Measurements from ENCODE around the gene KIF6.
"Not testable (repeated sequence)": the region's sequence is repeated elsewhere in the genome, so short reads cannot be mapped to it uniquely, and the experiment has no call there.

The KIF6 gene

GRCh38 chr6:39508515-39508914, 216.7 kb downstream of the KIF6 start:
- no peak for DNase-seq

DNA sequence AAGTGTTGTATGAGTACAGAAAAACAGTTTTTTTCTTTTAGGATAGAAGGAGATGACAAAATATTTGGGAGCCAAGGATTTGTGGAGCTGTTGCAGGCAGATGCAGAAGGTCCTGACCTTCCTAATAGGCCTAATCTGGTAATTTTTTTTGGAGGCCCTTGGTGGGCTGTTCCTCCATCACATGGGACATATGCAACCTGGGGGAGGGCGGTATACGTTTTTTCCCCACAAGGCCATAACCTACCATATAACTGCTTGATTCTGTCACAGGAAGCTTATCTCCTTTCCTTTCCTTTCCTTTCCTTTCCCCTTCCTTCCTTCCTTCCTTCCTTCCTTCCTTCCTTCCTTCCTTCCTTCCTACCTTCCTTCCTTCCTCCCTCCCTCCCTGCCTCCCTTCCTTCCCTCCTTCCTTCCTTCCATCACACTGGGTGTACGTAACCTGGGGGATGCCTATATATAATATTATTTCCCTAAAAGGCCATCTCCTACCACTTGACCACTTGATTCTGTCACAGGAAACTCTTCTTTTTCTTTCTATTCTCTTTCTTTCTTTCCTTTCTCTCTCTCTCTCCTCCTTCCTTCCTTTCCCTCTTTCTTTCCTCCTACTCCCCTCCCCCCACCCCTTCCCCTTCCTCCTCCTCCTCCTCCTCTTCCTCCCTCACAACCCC, 217.7 kb downstream of the KIF6 start:
- DNase-seq: no peak

- not testable (repeated sequence) for DNase-seq
These were observed 222.7 kb downstream of the KIF6 start for GRCh38 chr6:39502362-39502955.

DNA sequence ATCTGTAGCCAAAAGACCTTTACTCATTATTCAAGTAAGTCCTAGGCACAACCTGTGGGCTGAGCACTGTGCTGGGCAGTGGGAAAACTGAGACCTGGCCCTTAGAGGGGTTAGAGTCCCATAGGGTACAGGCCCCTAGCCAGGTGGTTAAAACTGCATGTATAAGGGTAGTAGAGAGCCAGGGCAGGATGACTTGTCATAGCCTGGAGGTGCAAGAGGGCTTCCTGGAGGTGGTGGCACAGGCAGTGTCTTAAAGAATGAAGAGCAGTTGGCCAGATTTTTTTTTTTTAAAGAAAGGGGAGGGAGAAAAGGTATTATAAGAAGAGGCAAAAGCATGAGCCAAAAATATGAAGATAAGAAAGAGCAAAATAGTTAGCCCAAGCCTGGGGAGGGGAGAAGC, 226.2 kb downstream of the KIF6 start:
- no peak for DNase-seq

DNA sequence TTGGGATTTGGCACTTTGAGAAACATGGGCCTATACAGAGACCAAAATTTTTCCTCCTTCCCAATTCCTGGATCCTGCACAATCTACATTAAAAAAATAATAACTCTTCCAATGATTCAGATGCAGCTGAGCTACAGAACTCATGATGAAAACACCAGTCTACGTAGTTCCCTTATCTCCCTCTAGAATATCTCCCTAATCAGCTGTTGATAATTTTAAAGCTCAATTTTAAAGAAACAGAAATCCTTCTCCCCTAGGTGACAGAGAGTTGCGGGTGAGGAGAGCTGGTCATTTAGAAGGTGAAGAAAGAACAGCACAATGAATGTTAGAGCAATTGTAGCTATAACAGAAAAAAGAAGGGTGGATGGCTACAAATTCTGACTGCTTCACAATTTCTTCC, 227.1 kb downstream of the KIF6 start:
- DNase-seq: no peak

DNA sequence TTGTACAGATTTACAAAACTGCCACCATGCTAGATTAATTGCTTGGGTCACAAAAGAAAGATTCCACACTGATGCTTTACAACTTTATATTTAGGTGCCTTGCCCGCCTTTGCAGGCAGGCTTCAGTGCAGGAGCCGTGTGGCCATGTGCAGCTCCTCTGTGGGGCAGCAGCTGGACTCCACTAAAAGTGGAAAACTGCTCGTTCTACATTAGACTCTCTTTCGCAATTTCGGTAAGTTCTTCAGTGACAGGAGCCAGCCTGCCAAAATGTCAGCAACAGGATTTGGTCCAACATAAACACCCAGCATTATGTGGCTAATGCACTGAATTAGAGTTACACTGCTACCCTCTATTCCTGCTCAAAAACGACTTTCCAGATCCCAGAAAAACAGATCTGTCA, 228.3 kb downstream of the KIF6 start:
- no peak for DNase-seq

GRCh38 chr6:39496456-39496855, 228.8 kb downstream of the KIF6 start:
- DNase-seq: no peak

DNA sequence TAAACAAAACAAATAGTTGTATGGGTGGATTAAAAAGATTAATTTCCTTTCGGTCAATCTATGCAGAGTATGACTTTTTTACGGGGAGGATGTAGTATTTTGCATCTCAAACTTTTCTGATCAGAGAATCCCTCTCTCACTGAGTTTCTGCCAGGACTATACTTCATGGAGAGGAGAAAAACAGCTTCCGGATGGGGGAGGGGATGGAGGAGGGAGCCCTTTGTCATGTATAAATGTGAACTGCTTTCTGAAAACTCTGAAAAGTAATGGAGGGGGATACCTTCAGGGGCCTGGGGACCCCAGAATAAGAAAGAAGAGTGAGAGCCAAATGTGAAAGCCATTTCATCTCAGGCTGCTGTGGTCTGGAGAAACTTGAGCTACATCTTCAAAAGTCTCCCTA, 229.6 kb downstream of the KIF6 start:
- no peak for DNase-seq

GRCh38 chr6:39494998-39495397, 230.2 kb downstream of the KIF6 start:
- no peak for DNase-seq

- DNase-seq: no peak
These were observed 231.4 kb downstream of the KIF6 start for GRCh38 chr6:39493777-39494176.

DNA sequence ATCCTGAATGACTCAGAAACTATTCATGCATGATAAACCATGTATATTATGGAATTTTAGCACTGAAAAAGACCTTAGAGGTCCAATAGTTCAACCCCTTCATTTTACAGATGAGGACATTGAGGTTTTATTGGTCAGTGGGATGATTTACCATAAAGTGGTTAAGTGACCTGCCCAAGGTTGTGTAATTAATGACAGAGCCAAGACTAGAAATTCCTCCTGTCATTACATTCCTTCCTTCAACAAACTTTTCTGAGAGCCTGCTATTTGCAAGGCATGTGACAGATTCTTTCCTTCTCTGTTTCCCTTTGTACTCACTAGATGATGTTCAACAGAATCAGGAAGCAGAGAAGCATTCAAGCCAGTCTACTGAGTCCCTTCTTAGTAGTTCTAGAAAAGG, 232.0 kb downstream of the KIF6 start:
- DNase-seq: no peak

DNA sequence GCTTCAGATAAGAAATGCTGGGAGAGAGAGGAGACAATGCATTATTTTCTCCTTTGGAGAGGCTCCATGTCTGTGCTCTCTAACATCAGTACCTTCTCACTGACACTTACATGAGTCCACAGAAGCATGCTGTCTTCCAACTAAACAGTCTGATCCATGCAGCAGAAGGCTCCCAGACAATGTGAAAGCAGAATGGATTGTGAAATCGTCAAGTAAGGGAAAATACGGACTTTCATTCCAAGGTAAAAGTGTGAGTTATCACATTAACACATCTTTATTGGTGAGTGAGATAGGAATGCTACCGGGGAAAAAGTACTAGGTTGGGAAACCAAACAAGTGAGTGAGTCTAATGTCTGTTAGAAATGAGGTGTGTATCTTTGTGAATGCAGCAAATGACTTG, 235.1 kb downstream of the KIF6 start:
- no peak for DNase-seq

GRCh38 chr6:39488255-39488879, 236.8 kb downstream of the KIF6 start:
- no peak for DNase-seq

- no peak for DNase-seq
These were observed 240.9 kb downstream of the KIF6 start for GRCh38 chr6:39484276-39484675.

DNA sequence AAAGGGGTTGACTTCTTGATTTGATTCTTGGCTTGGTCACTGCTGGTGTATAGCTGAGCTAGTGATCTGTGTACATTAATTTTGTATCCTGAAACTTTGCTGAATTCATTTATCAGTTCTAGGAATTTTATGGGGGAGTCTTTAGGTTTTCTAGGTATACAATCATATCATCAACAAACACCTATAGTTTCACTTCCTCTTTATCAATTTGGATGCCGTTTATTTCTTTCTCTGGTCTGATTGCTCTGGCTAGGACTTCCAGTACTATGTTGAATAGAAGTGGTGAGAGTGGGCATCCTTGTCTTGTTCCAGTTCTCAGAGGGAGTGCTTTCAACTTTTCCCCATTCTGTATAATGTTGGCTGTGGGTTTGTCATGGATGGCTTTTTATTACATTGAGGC, 245.4 kb downstream of the KIF6 start:
- not testable (repeated sequence) for DNase-seq

DNA sequence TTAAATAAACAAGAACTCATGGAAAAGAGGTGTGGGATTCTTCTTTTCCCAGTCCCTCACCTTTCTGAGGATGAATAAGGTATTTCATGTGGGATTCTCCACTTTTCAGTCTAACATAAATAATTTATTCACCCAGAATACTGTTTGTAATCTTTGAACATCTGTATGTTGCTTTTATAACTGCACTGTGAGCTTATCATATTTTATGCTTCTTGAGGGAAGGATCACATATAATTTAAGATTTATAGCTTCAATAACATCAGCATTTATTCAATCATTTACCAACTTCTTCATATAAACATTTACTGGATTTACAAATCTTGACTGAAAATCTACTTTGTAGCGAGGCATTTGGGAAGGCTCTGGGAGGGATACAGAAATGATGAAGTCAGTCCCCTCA, 248.5 kb downstream of the KIF6 start:
- DNase-seq: no peak

DNA sequence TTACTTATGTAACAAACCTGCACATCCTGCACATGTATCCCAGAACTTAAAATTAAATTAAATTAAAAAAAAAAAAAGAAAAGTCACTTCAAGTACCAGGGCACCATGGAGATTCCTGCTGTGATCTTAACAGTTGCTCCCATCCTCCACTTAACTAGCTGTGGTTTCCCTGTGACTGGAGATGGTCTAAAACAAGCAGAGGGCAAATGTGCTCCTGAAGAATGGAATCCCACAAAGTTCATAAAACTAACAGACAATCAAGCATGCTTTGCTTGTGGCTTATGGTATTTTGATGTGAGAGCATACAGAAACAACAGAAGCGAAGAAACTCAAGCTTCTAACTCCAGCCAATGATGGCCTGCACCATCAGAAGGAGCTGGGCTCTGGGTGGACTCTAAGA, 249.1 kb downstream of the KIF6 start:
- DNase-seq: no peak

DNA sequence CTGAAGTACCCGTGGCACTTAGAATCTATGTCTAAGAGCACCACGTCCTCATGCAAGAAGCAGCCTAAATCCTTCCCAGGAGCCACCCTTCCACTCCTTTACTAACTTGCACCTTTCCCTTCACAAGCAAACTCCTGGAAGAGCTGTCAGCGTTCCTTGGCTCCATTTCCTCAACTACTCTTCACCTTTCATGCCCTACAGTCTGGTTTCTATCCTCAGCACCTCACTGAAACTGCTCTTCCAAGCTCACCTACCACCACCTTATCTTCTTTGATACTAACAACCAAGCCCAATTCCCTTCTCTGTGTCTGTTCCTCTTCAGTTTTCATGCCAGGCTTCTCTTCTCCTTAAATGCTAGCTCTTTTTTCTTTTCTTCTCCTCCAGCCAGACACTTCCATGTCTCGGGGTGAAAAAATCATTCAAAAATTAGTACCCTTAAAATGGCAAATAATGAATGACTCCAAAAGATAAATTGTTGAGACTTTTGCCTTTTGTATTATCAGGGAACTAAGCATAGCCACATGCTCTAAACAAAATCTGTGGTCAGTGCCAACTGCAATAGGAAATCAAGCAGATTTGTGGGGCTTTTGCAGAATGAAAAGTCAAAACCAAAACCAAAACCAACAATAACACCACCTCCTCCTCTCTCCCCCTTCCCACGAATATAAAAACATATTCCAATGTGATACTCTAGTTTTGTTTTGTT, 253.1 kb downstream of the KIF6 start:
- no peak for DNase-seq

DNA sequence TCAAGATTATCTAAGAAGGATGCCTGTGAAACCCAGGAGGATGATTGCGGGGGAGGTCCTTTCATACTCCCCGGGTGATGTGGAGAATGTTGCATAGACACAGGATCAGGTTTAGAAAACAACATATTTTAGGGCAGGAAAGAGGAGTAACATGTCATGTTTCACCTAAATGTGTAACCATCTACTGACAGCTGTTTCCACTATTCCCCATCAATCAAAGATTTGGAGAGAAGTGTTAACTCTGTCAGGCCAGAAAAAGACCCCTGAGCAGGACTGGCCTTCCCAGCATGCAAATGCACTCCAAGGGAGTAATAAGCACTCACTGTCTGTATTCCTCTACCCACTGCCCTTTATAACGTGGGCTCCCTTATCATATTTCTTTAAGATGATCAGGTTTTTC, 254.7 kb downstream of the KIF6 start:
- DNase-seq: no peak

DNA sequence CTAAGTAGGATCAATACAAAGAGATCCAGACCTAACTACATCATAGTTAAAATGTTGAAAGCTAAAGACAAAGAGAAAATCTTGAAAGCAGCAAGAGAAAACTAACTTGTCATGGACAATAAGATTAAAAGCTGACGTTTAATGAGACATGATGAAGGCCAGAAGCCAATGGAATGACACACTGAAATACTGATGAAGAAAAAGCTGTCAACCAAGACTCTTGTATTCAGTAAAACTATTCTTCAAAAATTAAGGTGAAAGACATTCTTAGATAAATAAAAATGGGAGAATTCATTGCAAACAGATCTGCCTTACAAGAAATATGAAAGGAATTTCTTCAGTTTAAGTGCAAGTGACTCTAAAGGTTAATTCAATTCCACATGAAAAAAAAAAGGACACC, 256.8 kb downstream of the KIF6 start:
- DNase-seq: no peak

DNA sequence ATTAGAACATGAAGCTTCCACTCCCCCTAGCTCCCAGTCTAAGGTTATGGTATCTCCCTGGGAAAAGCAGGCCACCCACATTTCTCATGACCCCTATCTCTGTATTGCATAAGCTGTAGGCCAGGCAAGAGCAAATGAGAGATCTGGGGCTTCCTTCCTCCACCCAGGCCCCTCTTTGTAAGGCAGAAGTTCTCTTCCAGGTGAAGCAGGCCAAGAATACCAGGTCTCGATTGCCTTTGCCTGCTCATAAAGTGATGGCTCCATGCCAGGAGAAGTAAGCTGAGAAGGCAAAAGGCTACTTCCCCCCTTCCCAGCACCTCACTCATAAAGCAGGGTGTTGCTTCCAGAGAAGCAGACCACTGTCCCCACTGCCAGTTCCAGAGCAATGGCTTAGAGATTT, 258.6 kb downstream of the KIF6 start:
- no peak for DNase-seq

DNA sequence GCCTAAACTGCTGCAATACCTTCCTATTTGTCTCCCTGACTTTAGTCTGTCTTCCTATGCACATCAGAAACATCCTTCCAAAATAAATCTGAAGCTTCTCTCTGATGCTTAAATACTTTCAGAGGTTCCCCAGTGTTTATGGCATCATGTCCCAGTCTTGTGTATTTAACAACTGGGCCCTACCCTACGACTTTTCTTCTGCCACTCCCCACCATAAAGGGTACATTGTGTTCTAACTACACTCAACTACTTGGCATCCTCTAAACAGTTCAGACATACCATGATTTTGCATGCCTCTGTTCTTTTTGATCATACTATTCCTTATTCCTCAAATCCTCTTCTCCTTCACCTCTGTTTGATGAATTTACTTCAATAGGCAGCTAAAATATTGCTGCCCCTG, 259.7 kb downstream of the KIF6 start:
- DNase-seq: no peak

DNA sequence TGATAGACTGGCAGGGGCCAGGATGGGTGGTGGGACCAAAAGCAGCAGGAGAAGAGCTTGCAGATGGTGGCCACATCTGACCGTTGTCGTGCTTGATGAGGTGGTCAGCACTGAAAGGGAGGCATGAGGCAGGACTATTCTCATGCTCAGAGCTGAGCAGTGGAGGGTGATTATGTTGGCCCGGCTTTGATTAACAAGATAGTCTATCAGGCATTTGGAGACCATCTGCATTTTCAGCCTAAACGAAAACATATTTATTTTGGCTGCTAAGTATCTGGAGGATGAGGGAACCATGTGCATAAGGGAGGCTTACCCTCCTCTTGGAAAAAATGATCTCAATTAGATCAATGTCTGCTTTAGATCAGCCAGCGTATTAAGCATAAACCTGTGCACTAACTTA, 261.1 kb downstream of the KIF6 start:
- no peak for DNase-seq

Measured in amygdala (tissue), 56 donors.